Body of pancreas (tissue), 4 donors: Measurements from ENCODE around the gene ERBB3. TPM values are rescaled to one million over a fixed set of nuclear protein-coding genes. Genes with fewer than 3 reads are reported as not detected.

Source experiments
- ATAC-seq: fragments of 150-250 bp; one replicate; pipeline ENCODE4 v1.9.1; 2016
- DNase-seq, 4 donors: peaks; one replicate each; pipeline ENCODE4 v3.0.0-alpha.2; 2019
- H3K27ac ChIP-seq, 4 donors: fragments of 200-600 bp; sonication (generic); 1 replicate in 3 of 4; 2 replicates in 1 of 4; pipeline versions ENCODE4 v1.5.1 to v1.6.1; 2016 to 2019; ENCODE audit warnings: mild to moderate bottlenecking in 1 of 4, mixed read lengths in 1 of 4, moderate library complexity in 1 of 4
- H3K27me3 ChIP-seq, 2 donors: fragments of 200-600 bp; sonication (generic); one replicate each; pipeline ENCODE4 v1.6.0; 2016; ENCODE audit warnings: mild to moderate bottlenecking in 1 of 2
- H3K36me3 ChIP-seq, 2 donors: fragments of 200-600 bp; sonication (generic); replicated peaks in 1 of 2; 2 replicates each; pipeline ENCODE4 v1.5.1; 2016; ENCODE audit warnings: low read depth in 2 of 2; ENCODE audit not compliant: insufficient read depth in 1 of 2
- H3K4me1 ChIP-seq: fragments of 200-600 bp; sonication (generic); one replicate; pipeline ENCODE4 v1.6.0; 2016
- H3K4me3 ChIP-seq, 2 donors: fragments of 200-600 bp; sonication (generic); 1 replicate in 1 of 2; 2 replicates in 1 of 2; pipeline ENCODE4 v1.5.1; 2016 to 2019
- H3K9me3 ChIP-seq, 3 donors: fragments of 200-600 bp; sonication (generic); 1 replicate in 2 of 3; 2 replicates in 1 of 3; pipeline ENCODE4 v1.5.1; 2016
- CTCF ChIP-seq, 7 experiments: fragments of 450-650 bp in 4 of 7; fragments of 200-600 bp in 3 of 7; sonication (generic) in 3 of 7; IDR thresholded peaks; one replicate each; pipeline ENCODE4 v1.5.1; 2016 to 2019; ENCODE audit warnings: antibody characterized with exemption in 7 of 7
- POLR2A ChIP-seq, 3 donors: fragments of 450-650 bp; IDR thresholded peaks; one replicate each; pipeline ENCODE4 v1.6.1; 2016; ENCODE audit warnings: antibody characterized with exemption in 3 of 3, mild to moderate bottlenecking in 2 of 3
- WGBS, 2 donors: methylation state at CpG; one replicate each; pipeline ENCODE4 v1.1.5; 2017; 5-methylcytosine and 5-hydroxymethylcytosine counted together
- intact Hi-C: fragments of 100-400 bp; cut with DNase I; formaldehyde crosslinking; loops from one replicate; pipeline ENCODE4 v1.15.1; 2023
- total RNA-seq, 2 donors: library from RNA; depleted of rRNA; stranded (reverse); fragments of >200 nt; gene quantifications; one replicate each; pipeline ENCODE4 v1.1.0, GENCODE V29; 2016

ERBB3 gene
- total RNA-seq, 2 donors from 2014 or later: 72.9 to 74.8 TPM

GRCh38 chr12:56118688-56119357 lies 38.9 kb downstream of the ERBB3 start:
- TF ChIP-seq POLR2A (IDR thresholded peaks at IDR 0.05): no peak
- no peak for TF ChIP-seq CTCF (IDR thresholded peaks at IDR 0.05)
- Histone ChIP-seq H3K4me3 (peak overlapping the region; percentile 1 to 25), H3K36me3 (no peaks in the 10 kb centered on the region), H3K27me3 (no peaks in the 10 kb centered on the region), H3K9me3 (no peaks in the 10 kb centered on the region), H3K27ac (peak overlapping the region; percentile 77 to 97 (median 91)), H3K4me1 (peaks cover 23% of the 10 kb centered on the region)
- DNase-seq (no peak), ATAC-seq (no peak)
- intact Hi-C loops: no loop called here
- 2 to 4% methylated on average over 12 to 13 of the region's 13 CpGs for WGBS, 2 donors

GRCh38 chr12:56119361-56119796 lies 39.4 kb downstream of the ERBB3 start:
- peak; percentile 47 for ATAC-seq
- H3K4me1 ChIP-seq: peaks cover 23% of the 10 kb centered on the region
- H3K27me3 ChIP-seq: no peaks in the 10 kb centered on the region
- H3K36me3 ChIP-seq: no peaks in the 10 kb centered on the region
- WGBS, 2 donors: 0% methylated on average over 2 of the region's 2 CpGs
- TF ChIP-seq POLR2A (IDR thresholded peaks at IDR 0.05) (no peak), CTCF (IDR thresholded peaks at IDR 0.05) (peak; percentile 66 to 96 (median 90))
- H3K4me3 ChIP-seq: no peak overlapping the region
- H3K9me3 ChIP-seq: no peaks in the 10 kb centered on the region
- H3K27ac ChIP-seq: peak overlapping the region in 3 of 4 donors; percentile 77 to 97 (median 92)
- intact Hi-C loops: no loop called here
- DNase-seq: peak; percentile 75 to 88 (median 80)

- intact Hi-C loops: loop anchor here (2.0 kb wide), 1 partner anchor 66 kb away; no protein-coding TSS in a partner anchor
- H3K36me3 ChIP-seq: no peaks in the 10 kb centered on the region
- no peak overlapping the region for H3K4me3 ChIP-seq
- peak overlapping the region in 2 of 4 donors; percentile 92 to 97 for H3K27ac ChIP-seq
- H3K27me3 ChIP-seq: no peaks in the 10 kb centered on the region
- DNase-seq: no peak
- no peak for ATAC-seq
- 81 to 90% methylated on average over 12 to 17 of the region's 17 CpGs for WGBS, 2 donors
- H3K9me3 ChIP-seq: no peaks in the 10 kb centered on the region
- TF ChIP-seq CTCF (IDR thresholded peaks at IDR 0.05): no peak
- no peak for TF ChIP-seq POLR2A (IDR thresholded peaks at IDR 0.05)
- peaks cover 22% of the 10 kb centered on the region for H3K4me1 ChIP-seq
These were observed 40.3 kb downstream of the ERBB3 start for GRCh38 chr12:56120158-56120846.

- Histone ChIP-seq H3K27ac (no peak overlapping the region), H3K36me3 (no peaks in the 10 kb centered on the region), H3K4me3 (no peak overlapping the region), H3K27me3 (no peaks in the 10 kb centered on the region), H3K9me3 (no peaks in the 10 kb centered on the region), H3K4me1 (peaks cover 27% of the 10 kb centered on the region)
- intact Hi-C loops: loop anchor here (2.0 kb wide), 1 partner anchor 65 kb away; no protein-coding TSS in a partner anchor
- TF ChIP-seq CTCF (IDR thresholded peaks at IDR 0.05): no peak
- TF ChIP-seq POLR2A (IDR thresholded peaks at IDR 0.05): no peak
- WGBS, 2 donors: 85 to 87% methylated on average over 10 to 11 of the region's 11 CpGs
- DNase-seq (no peak), ATAC-seq (no peak)
These were observed 41.4 kb downstream of the ERBB3 start for GRCh38 chr12:56121204-56121870.
